Naive B cell (primary cell): ENCODE measurements around the gene PCSK2. TPM values are rescaled to one million over a fixed set of nuclear protein-coding genes. Genes with fewer than 3 reads are reported as not detected.
A peak's percentile ranks its signal among the peaks of the same experiment; 100 is the strongest.
"Not testable (repeated sequence)": the region's sequence is repeated elsewhere in the genome, so short reads cannot be mapped to it uniquely, and the experiment has no call there.

Source experiments
- ATAC-seq, 2 donors: fragments of 150-1000 bp; cut with Tn5 transposase; 2 replicates each; pipeline ENCODE4 v1.10.0; 2021; ENCODE audit warnings: low read depth in 2 of 2, mild to moderate bottlenecking in 2 of 2, moderate library complexity in 2 of 2
- DNase-seq: peaks from one replicate; pipeline ENCODE4 v3.0.0; 2022
- H3K27ac Mint-ChIP-seq, 6 donors: one replicate each; pipeline ENCODE4 v1.8.0; 2020 to 2022; ENCODE audit warnings: mild to moderate bottlenecking in 6 of 6, mixed read lengths in 6 of 6, moderate library complexity in 5 of 6, inconsistent platforms in 2 of 6
- H3K27me3 Mint-ChIP-seq, 3 donors: one replicate each; pipeline ENCODE4 v1.8.0; 2021 to 2022; ENCODE audit warnings: mixed read lengths in 3 of 3, mild to moderate bottlenecking in 1 of 3
- H3K36me3 Mint-ChIP-seq, 2 donors: one replicate each; pipeline ENCODE4 v1.8.0; 2020 to 2022; ENCODE audit warnings: mixed read lengths in 2 of 2, inconsistent platforms in 1 of 2, mild to moderate bottlenecking in 1 of 2
- H3K4me1 Mint-ChIP-seq, 3 donors: one replicate each; pipeline ENCODE4 v1.8.0; 2020 to 2022; ENCODE audit warnings: mixed read lengths in 3 of 3, inconsistent platforms in 1 of 3, mild to moderate bottlenecking in 1 of 3, moderate library complexity in 1 of 3
- H3K4me3 Mint-ChIP-seq, 8 donors: one replicate each; pipeline ENCODE4 v1.8.0; 2020 to 2022; ENCODE audit warnings: mild to moderate bottlenecking in 8 of 8, mixed read lengths in 8 of 8, moderate library complexity in 8 of 8, inconsistent platforms in 2 of 8
- H3K9me3 Mint-ChIP-seq, 7 donors: one replicate each; pipeline ENCODE4 v1.8.0; 2020 to 2022; ENCODE audit warnings: mixed read lengths in 7 of 7, mild to moderate bottlenecking in 5 of 7, inconsistent platforms in 2 of 7, moderate library complexity in 1 of 7
- polyA plus RNA-seq, 6 donors: library from polyadenylated mRNA; unstranded; fragments of 300-500 nt; fragmentation: Illumina TruSeq; gene quantifications; one replicate each; pipeline ENCODE4 v1.2.3, GENCODE V29; 2021; ENCODE audit warnings: low read depth in 6 of 6

PCSK2 gene
- polyA plus RNA-seq = not detected

- DNase-seq (no peak), ATAC-seq (no peak)
- H3K9me3 Mint-ChIP-seq = peaks cover 0 to 14% (median 12%) of the 10 kb centered on the region in 7 donors
- peaks cover 44 to 71% (median 64%) of the 10 kb centered on the region in 3 donors for H3K27me3 Mint-ChIP-seq
- peaks cover 10 to 15% (median 10%) of the 10 kb centered on the region in 3 donors for H3K4me1 Mint-ChIP-seq
- no peak within 1 kb of the TSS for H3K27ac Mint-ChIP-seq
- peak within 1 kb of the TSS in 3 of 8 donors; percentile 24 to 68 (median 64) for H3K4me3 Mint-ChIP-seq
- H3K36me3 Mint-ChIP-seq = peaks cover 0 to 23% of the 10 kb centered on the region in 2 donors
Observed at GRCh38 chr20:17226410-17227218, at the start of gene PCSK2. TSS of gene PCSK2 (plus strand) at chr20:17227040. CDS start at chr20:17227306, 266 bp downstream.

- Mint-ChIP-seq H3K9me3 (peaks cover 3 to 14% (median 9%) of the 10 kb centered on the region in 7 donors), H3K4me3 (peak overlapping the region in 1 of 8 donors; percentile 27), H3K27ac (no peak overlapping the region)
Observed at GRCh38 chr20:17177341-17177740, 49.5 kb upstream of the PCSK2 start.

GRCh38 chr20:17179840-17180239 is 47.0 kb upstream of the PCSK2 start:
- Mint-ChIP-seq H3K4me3 (no peak overlapping the region), H3K27ac (no peak overlapping the region), H3K9me3 (peaks cover 9 to 30% (median 19%) of the 10 kb centered on the region in 7 donors), H3K4me1 (no peaks in the 10 kb centered on the region), H3K36me3 (no peaks in the 10 kb centered on the region), H3K27me3 (peaks cover 0 to 4% (median 0%) of the 10 kb centered on the region in 3 donors)
- ATAC-seq = no peak
- DNase-seq = no peak

More at GRCh38 chr20:17177341-17177740, 49.5 kb upstream of the PCSK2 start:
- no peaks in the 10 kb centered on the region for H3K36me3 Mint-ChIP-seq
- H3K4me1 Mint-ChIP-seq = no peaks in the 10 kb centered on the region
- no peak for DNase-seq
- H3K27me3 Mint-ChIP-seq = peaks cover 0 to 4% (median 0%) of the 10 kb centered on the region in 3 donors
- ATAC-seq = no peak

- Mint-ChIP-seq H3K36me3 (peaks cover 0 to 2% of the 10 kb centered on the region in 2 donors), H3K27me3 (no peaks in the 10 kb centered on the region), H3K4me3 (no peak overlapping the region), H3K27ac (no peak overlapping the region), H3K4me1 (no peaks in the 10 kb centered on the region), H3K9me3 (peaks cover 2 to 19% (median 6%) of the 10 kb centered on the region in 7 donors)
- no peak for DNase-seq
- ATAC-seq = no peak
Observed at GRCh38 chr20:17189976-17190695, 36.7 kb upstream of the PCSK2 start.

GRCh38 chr20:17197041-17197440 is 29.8 kb upstream of the PCSK2 start:
- ATAC-seq = no peak
- H3K9me3 Mint-ChIP-seq = peaks cover 0 to 3% (median 2%) of the 10 kb centered on the region in 7 donors
- DNase-seq = no peak
- H3K4me1 Mint-ChIP-seq = no peaks in the 10 kb centered on the region
- no peak overlapping the region for H3K27ac Mint-ChIP-seq
- peaks cover 5 to 19% (median 9%) of the 10 kb centered on the region in 3 donors for H3K27me3 Mint-ChIP-seq
- no peak overlapping the region for H3K4me3 Mint-ChIP-seq
- H3K36me3 Mint-ChIP-seq = no peaks in the 10 kb centered on the region

- no peak for DNase-seq
- Mint-ChIP-seq H3K9me3 (peaks cover 0 to 3% (median 0%) of the 10 kb centered on the region in 7 donors), H3K36me3 (no peaks in the 10 kb centered on the region), H3K4me1 (no peaks in the 10 kb centered on the region), H3K27ac (no peak overlapping the region), H3K27me3 (peaks cover 9 to 21% (median 10%) of the 10 kb centered on the region in 3 donors), H3K4me3 (no peak overlapping the region)
- ATAC-seq = no peak
Observed at GRCh38 chr20:17202030-17202429, 24.8 kb upstream of the PCSK2 start.

- H3K27ac Mint-ChIP-seq = no peak overlapping the region
- no peaks in the 10 kb centered on the region for H3K36me3 Mint-ChIP-seq
- ATAC-seq (no peak), DNase-seq (no peak)
- peaks cover 0 to 3% (median 0%) of the 10 kb centered on the region in 7 donors for H3K9me3 Mint-ChIP-seq
- peaks cover 9 to 21% (median 10%) of the 10 kb centered on the region in 3 donors for H3K27me3 Mint-ChIP-seq
- no peak overlapping the region for H3K4me3 Mint-ChIP-seq
- no peaks in the 10 kb centered on the region for H3K4me1 Mint-ChIP-seq
Observed at GRCh38 chr20:17202673-17203072, 24.2 kb upstream of the PCSK2 start.

- DNase-seq (no peak), ATAC-seq (no peak)
- no peaks in the 10 kb centered on the region for H3K4me1 Mint-ChIP-seq
- H3K9me3 Mint-ChIP-seq = peaks cover 0 to 3% (median 0%) of the 10 kb centered on the region in 7 donors
- H3K27me3 Mint-ChIP-seq = peaks cover 4 to 10% (median 9%) of the 10 kb centered on the region in 3 donors
- no peaks in the 10 kb centered on the region for H3K36me3 Mint-ChIP-seq
- H3K4me3 Mint-ChIP-seq = no peak overlapping the region
- no peak overlapping the region for H3K27ac Mint-ChIP-seq
Observed at GRCh38 chr20:17205084-17205813, 21.6 kb upstream of the PCSK2 start.

- no peak for DNase-seq
- ATAC-seq = no peak
- H3K36me3 Mint-ChIP-seq = no peaks in the 10 kb centered on the region
- no peaks in the 10 kb centered on the region for H3K4me1 Mint-ChIP-seq
- no peak overlapping the region for H3K4me3 Mint-ChIP-seq
- H3K27me3 Mint-ChIP-seq = peaks cover 0 to 2% (median 0%) of the 10 kb centered on the region in 3 donors
- no peak overlapping the region for H3K27ac Mint-ChIP-seq
- H3K9me3 Mint-ChIP-seq = peaks cover 0 to 6% (median 4%) of the 10 kb centered on the region in 7 donors
Observed at GRCh38 chr20:17210387-17210786, 16.5 kb upstream of the PCSK2 start.

GRCh38 chr20:17210983-17211382 is 15.9 kb upstream of the PCSK2 start:
- Mint-ChIP-seq H3K4me1 (no peaks in the 10 kb centered on the region), H3K27ac (no peak overlapping the region), H3K27me3 (peaks cover 0 to 8% (median 0%) of the 10 kb centered on the region in 3 donors), H3K36me3 (no peaks in the 10 kb centered on the region), H3K9me3 (peaks cover 0 to 8% (median 4%) of the 10 kb centered on the region in 7 donors), H3K4me3 (no peak overlapping the region)
- DNase-seq (no peak), ATAC-seq (no peak)

- Mint-ChIP-seq H3K36me3 (no peaks in the 10 kb centered on the region), H3K4me1 (no peaks in the 10 kb centered on the region), H3K27me3 (peaks cover 0 to 14% (median 0%) of the 10 kb centered on the region in 3 donors), H3K4me3 (peak overlapping the region in 1 of 8 donors; percentile 18), H3K27ac (no peak overlapping the region), H3K9me3 (peaks cover 0 to 8% (median 4%) of the 10 kb centered on the region in 7 donors)
- no peak for ATAC-seq
- no peak for DNase-seq
Observed at GRCh38 chr20:17215167-17215566, 11.7 kb upstream of the PCSK2 start.

- H3K9me3 Mint-ChIP-seq = peaks cover 3 to 13% (median 4%) of the 10 kb centered on the region in 7 donors
- not testable (repeated sequence) for DNase-seq, H3K27ac Mint-ChIP-seq, H3K4me3 Mint-ChIP-seq, ATAC-seq, H3K4me1 Mint-ChIP-seq, H3K36me3 Mint-ChIP-seq
- peaks cover 11 to 21% (median 20%) of the 10 kb centered on the region in 3 donors for H3K27me3 Mint-ChIP-seq
Observed at GRCh38 chr20:17219856-17220255, 7.0 kb upstream of the PCSK2 start.

- peaks cover 0 to 23% of the 10 kb centered on the region in 2 donors for H3K36me3 Mint-ChIP-seq
- H3K4me1 Mint-ChIP-seq = peaks cover 10 to 15% (median 10%) of the 10 kb centered on the region in 3 donors
- peaks cover 0 to 14% (median 9%) of the 10 kb centered on the region in 7 donors for H3K9me3 Mint-ChIP-seq
- no peak overlapping the region for H3K4me3 Mint-ChIP-seq
- H3K27me3 Mint-ChIP-seq = peaks cover 35 to 57% (median 48%) of the 10 kb centered on the region in 3 donors
- H3K27ac Mint-ChIP-seq = no peak overlapping the region
- ATAC-seq (no peak), DNase-seq (no peak)
Observed at GRCh38 chr20:17223553-17223952, 3.3 kb upstream of the PCSK2 start.
